KMS-11 (cell line): ENCODE results near the gene RAD54L.
"Not testable (repeated sequence)": the region's sequence is repeated elsewhere in the genome, so short reads cannot be mapped to it uniquely, and the experiment has no call there.

Source experiments
- H2AFZ ChIP-seq: fragments of 200-600 bp; sonication (generic); 2 replicates; pipeline ENCODE4 v1.6.1; 2016; ENCODE audit warnings: antibody characterized with exemption, mixed run types, low read depth
- H3K27ac ChIP-seq: fragments of 200-600 bp; sonication (generic); 2 replicates; pipeline ENCODE4 v1.6.1; 2016; ENCODE audit warnings: mild to moderate bottlenecking, mixed run types
- H3K27me3 ChIP-seq: fragments of 200-600 bp; sonication (generic); 2 replicates; pipeline ENCODE4 v1.6.1; 2017; ENCODE audit warnings: mild to moderate bottlenecking, low read depth, mixed run types, moderate library complexity; ENCODE audit not compliant: insufficient read depth
- H3K36me3 ChIP-seq: fragments of 200-600 bp; sonication (generic); 2 replicates; pipeline ENCODE4 v1.6.1; 2017; ENCODE audit warnings: mild to moderate bottlenecking, mixed run types; ENCODE audit not compliant: insufficient read depth
- H3K4me1 ChIP-seq: fragments of 200-600 bp; sonication (generic); 2 replicates; pipeline ENCODE4 v1.6.1; 2016; ENCODE audit warnings: mild to moderate bottlenecking, low read depth, mixed run types; ENCODE audit not compliant: poor library complexity, severe bottlenecking
- H3K4me2 ChIP-seq: fragments of 200-600 bp; sonication (generic); 2 replicates; pipeline ENCODE4 v1.7.0; 2016; ENCODE audit warnings: mild to moderate bottlenecking, mixed run types
- H3K4me3 ChIP-seq: fragments of 200-600 bp; sonication (generic); IDR thresholded peaks from 2 replicates; pipeline ENCODE4 v1.6.1; 2017; ENCODE audit warnings: low read depth, low read length, mixed read lengths; ENCODE audit not compliant: insufficient read depth
- H3K79me2 ChIP-seq: fragments of 200-600 bp; sonication (generic); 2 replicates; pipeline ENCODE4 v1.6.1; 2016; ENCODE audit warnings: low read depth, mixed run types; ENCODE audit not compliant: insufficient read depth
- H3K9ac ChIP-seq: fragments of 200-600 bp; sonication (generic); 2 replicates; pipeline ENCODE4 v1.6.1; 2016; ENCODE audit warnings: mild to moderate bottlenecking, mixed run types
- H4K20me1 ChIP-seq: fragments of 200-600 bp; sonication (generic); 2 replicates; pipeline ENCODE4 v1.6.1; 2016; ENCODE audit warnings: mild to moderate bottlenecking, mixed run types; ENCODE audit not compliant: insufficient read depth
- CTCF ChIP-seq: fragments of 200-600 bp; sonication (generic); conservative IDR thresholded peaks from 2 replicates; pipeline ENCODE4 v1.6.1; 2017; ENCODE audit warnings: low read depth, mild to moderate bottlenecking, antibody characterized with exemption, low read length, moderate library complexity, mixed read lengths

The RAD54L gene

GRCh38 chr1:46309401-46310159 lies 62.0 kb downstream of the RAD54L start:
- peaks cover 45% of the 10 kb centered on the region for H3K79me2 ChIP-seq
- H3K36me3 ChIP-seq, result peaks cover 19% of the 10 kb centered on the region; the same call in 1 of the 2 replicates

GRCh38 chr1:46310321-46310720 lies 62.8 kb downstream of the RAD54L start:
- no peaks in the 10 kb centered on the region for H3K27me3 ChIP-seq
- H3K9ac ChIP-seq, result no peak overlapping the region
- H3K36me3 ChIP-seq, result peaks cover 19% of the 10 kb centered on the region; the same call in 1 of the 2 replicates
- no peak overlapping the region for H2AFZ ChIP-seq
- H3K4me3 ChIP-seq, result no peak overlapping the region
- H3K27ac ChIP-seq, result no peak overlapping the region
- no peaks in the 10 kb centered on the region for H4K20me1 ChIP-seq
- TF ChIP-seq CTCF, result no peak
- H3K4me1 ChIP-seq, result peaks cover 12% of the 10 kb centered on the region
- H3K79me2 ChIP-seq, result peaks cover 38% of the 10 kb centered on the region
- no peak overlapping the region for H3K4me2 ChIP-seq

More at GRCh38 chr1:46309401-46310159, 62.0 kb downstream of the RAD54L start:
- H3K27ac ChIP-seq, result no peak overlapping the region
- H3K4me2 ChIP-seq, result no peak overlapping the region
- peaks cover 19% of the 10 kb centered on the region for H3K4me1 ChIP-seq
- no peak for TF ChIP-seq CTCF
- no peaks in the 10 kb centered on the region for H4K20me1 ChIP-seq
- no peak overlapping the region for H2AFZ ChIP-seq
- H3K27me3 ChIP-seq, result no peaks in the 10 kb centered on the region
- no peak overlapping the region for H3K4me3 ChIP-seq
- no peak overlapping the region for H3K9ac ChIP-seq

- Histone ChIP-seq H2AFZ (no peak overlapping the region), H3K4me2 (no peak overlapping the region), H3K79me2 (no peaks in the 10 kb centered on the region), H3K4me3 (no peak overlapping the region), H3K27ac (no peak overlapping the region), H4K20me1 (no peaks in the 10 kb centered on the region), H3K9ac (no peak overlapping the region), H3K36me3 (peaks cover 15% of the 10 kb centered on the region; the same call in 1 of the 2 replicates), H3K4me1 (no peaks in the 10 kb centered on the region), H3K27me3 (no peaks in the 10 kb centered on the region)
- no peak for TF ChIP-seq CTCF
Observed at GRCh38 chr1:46315669-46316403, 68.3 kb downstream of the RAD54L start.

GRCh38 chr1:46317323-46317722 lies 69.8 kb downstream of the RAD54L start:
- no peak for TF ChIP-seq CTCF
- H3K9ac ChIP-seq, result no peak overlapping the region
- no peak overlapping the region for H3K27ac ChIP-seq
- no peak overlapping the region for H3K4me3 ChIP-seq
- H3K27me3 ChIP-seq, result no peaks in the 10 kb centered on the region
- H3K79me2 ChIP-seq, result no peaks in the 10 kb centered on the region
- H3K4me1 ChIP-seq, result no peaks in the 10 kb centered on the region
- no peaks in the 10 kb centered on the region for H4K20me1 ChIP-seq
- H2AFZ ChIP-seq, result no peak overlapping the region
- peaks cover 12% of the 10 kb centered on the region; the same call in 1 of the 2 replicates for H3K36me3 ChIP-seq
- H3K4me2 ChIP-seq, result no peak overlapping the region

- H3K4me2 ChIP-seq, result not testable (repeated sequence)
Observed at GRCh38 chr1:46319301-46319700, 71.7 kb downstream of the RAD54L start.

GRCh38 chr1:46319960-46320914 lies 72.7 kb downstream of the RAD54L start:
- H3K79me2 ChIP-seq, result not testable (repeated sequence)

More at GRCh38 chr1:46319301-46319700, 71.7 kb downstream of the RAD54L start:
- H3K36me3 ChIP-seq, H3K27ac ChIP-seq, H2AFZ ChIP-seq, H3K79me2 ChIP-seq, H3K27me3 ChIP-seq, H3K4me3 ChIP-seq, H4K20me1 ChIP-seq, H3K9ac ChIP-seq, H3K4me1 ChIP-seq: not testable (repeated sequence)

More at GRCh38 chr1:46319960-46320914, 72.7 kb downstream of the RAD54L start:
- H4K20me1 ChIP-seq, H3K36me3 ChIP-seq, H3K27ac ChIP-seq, H3K4me3 ChIP-seq, H3K4me1 ChIP-seq, H3K9ac ChIP-seq, H3K4me2 ChIP-seq, H3K27me3 ChIP-seq, H2AFZ ChIP-seq: not testable (repeated sequence)
